T-helper 2 cell treated with Interferon-gamma antibody and Interleukin-4, amounts not matched to agents 5 μg/mL and 100 μg/mL, for 36 hours (primary cell): Measurements from ENCODE around the gene UBE2Q2.
"Not testable (repeated sequence)": the region's sequence is repeated elsewhere in the genome, so short reads cannot be mapped to it uniquely, and the experiment has no call there.

Experiments
- DNase-seq: peaks from one replicate; pipeline ENCODE4 v3.0.0; 2021; ENCODE audit warnings: low spot score
- H3K27ac Mint-ChIP-seq: one replicate; pipeline ENCODE4 v1.8.0; 2021; ENCODE audit warnings: mild to moderate bottlenecking, mixed read lengths
- H3K27me3 Mint-ChIP-seq: one replicate; pipeline ENCODE4 v1.8.0; 2021; ENCODE audit warnings: low read depth, mixed read lengths
- H3K36me3 Mint-ChIP-seq: one replicate; pipeline ENCODE4 v1.8.0; 2021; ENCODE audit warnings: low read depth, mixed read lengths
- H3K4me1 Mint-ChIP-seq: one replicate; pipeline ENCODE4 v1.8.0; 2021; ENCODE audit warnings: low read depth, mixed read lengths
- H3K4me3 Mint-ChIP-seq: one replicate; pipeline ENCODE4 v1.8.0; 2022; ENCODE audit warnings: mild to moderate bottlenecking, moderate library complexity, mixed read lengths
- H3K9me3 Mint-ChIP-seq: one replicate; pipeline ENCODE4 v1.8.0; 2021; ENCODE audit warnings: mixed read lengths

The UBE2Q2 gene

GRCh38 chr15:75842722-75843677 lies at the start of gene UBE2Q2:
Gene UBE2Q2 (plus strand): TSS chr15:75843447. CDS start chr15:75843667, 220 bp downstream.
- H3K36me3 Mint-ChIP-seq, result peaks cover 31% of the 10 kb centered on the region
- peaks cover 18% of the 10 kb centered on the region for H3K27me3 Mint-ChIP-seq
- DNase-seq, result peak; percentile 75
- H3K9me3 Mint-ChIP-seq, result no peaks in the 10 kb centered on the region
- peak within 1 kb of the TSS; percentile 95 for H3K4me3 Mint-ChIP-seq
- peak within 1 kb of the TSS; percentile 91 for H3K27ac Mint-ChIP-seq
- H3K4me1 Mint-ChIP-seq, result peaks cover 46% of the 10 kb centered on the region

DNA sequence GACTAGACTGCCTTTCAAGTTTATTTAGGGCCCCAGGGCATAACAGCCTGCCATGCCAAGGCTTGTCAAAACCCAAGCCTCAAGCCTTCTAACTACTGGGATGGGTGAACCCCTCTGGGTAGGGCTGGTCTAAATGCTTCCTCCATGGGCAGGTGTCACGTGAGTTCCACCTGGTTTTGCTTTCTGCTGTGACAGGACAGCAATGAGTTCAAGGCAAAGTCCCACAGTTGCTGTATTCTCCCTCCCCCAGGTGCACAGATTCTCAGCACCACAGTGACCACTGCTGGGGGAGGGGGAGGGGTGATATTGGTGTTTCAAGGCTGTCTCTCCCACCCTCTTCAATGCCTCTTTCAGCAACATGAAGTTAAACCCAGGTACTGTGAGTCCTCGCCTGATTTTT lies 46.9 kb upstream of the UBE2Q2 start:
- no peak overlapping the region for H3K27ac Mint-ChIP-seq
- H3K4me3 Mint-ChIP-seq, result no peak overlapping the region
- no peaks in the 10 kb centered on the region for H3K36me3 Mint-ChIP-seq
- H3K9me3 Mint-ChIP-seq, result no peaks in the 10 kb centered on the region
- DNase-seq, result no peak
- peaks cover 50% of the 10 kb centered on the region for H3K27me3 Mint-ChIP-seq
- H3K4me1 Mint-ChIP-seq, result peaks cover under 1% of the 10 kb centered on the region

GRCh38 chr15:75797146-75797545 lies 46.1 kb upstream of the UBE2Q2 start:
- H3K36me3 Mint-ChIP-seq, H3K27ac Mint-ChIP-seq, DNase-seq, H3K9me3 Mint-ChIP-seq, H3K4me1 Mint-ChIP-seq, H3K4me3 Mint-ChIP-seq: not testable (repeated sequence)
- peaks cover 57% of the 10 kb centered on the region for H3K27me3 Mint-ChIP-seq

- H3K27me3 Mint-ChIP-seq, result peaks cover 64% of the 10 kb centered on the region
- DNase-seq, result no peak
- H3K9me3 Mint-ChIP-seq, result no peaks in the 10 kb centered on the region
- no peak overlapping the region for H3K4me3 Mint-ChIP-seq
- no peaks in the 10 kb centered on the region for H3K36me3 Mint-ChIP-seq
- H3K27ac Mint-ChIP-seq, result no peak overlapping the region
- H3K4me1 Mint-ChIP-seq, result peaks cover 4% of the 10 kb centered on the region
Measured at GRCh38 chr15:75799190-75799589, 44.1 kb upstream of the UBE2Q2 start.

- not testable (repeated sequence) for H3K9me3 Mint-ChIP-seq, H3K27ac Mint-ChIP-seq, H3K4me1 Mint-ChIP-seq
Measured at GRCh38 chr15:75800409-75800808, 42.8 kb upstream of the UBE2Q2 start.

DNA sequence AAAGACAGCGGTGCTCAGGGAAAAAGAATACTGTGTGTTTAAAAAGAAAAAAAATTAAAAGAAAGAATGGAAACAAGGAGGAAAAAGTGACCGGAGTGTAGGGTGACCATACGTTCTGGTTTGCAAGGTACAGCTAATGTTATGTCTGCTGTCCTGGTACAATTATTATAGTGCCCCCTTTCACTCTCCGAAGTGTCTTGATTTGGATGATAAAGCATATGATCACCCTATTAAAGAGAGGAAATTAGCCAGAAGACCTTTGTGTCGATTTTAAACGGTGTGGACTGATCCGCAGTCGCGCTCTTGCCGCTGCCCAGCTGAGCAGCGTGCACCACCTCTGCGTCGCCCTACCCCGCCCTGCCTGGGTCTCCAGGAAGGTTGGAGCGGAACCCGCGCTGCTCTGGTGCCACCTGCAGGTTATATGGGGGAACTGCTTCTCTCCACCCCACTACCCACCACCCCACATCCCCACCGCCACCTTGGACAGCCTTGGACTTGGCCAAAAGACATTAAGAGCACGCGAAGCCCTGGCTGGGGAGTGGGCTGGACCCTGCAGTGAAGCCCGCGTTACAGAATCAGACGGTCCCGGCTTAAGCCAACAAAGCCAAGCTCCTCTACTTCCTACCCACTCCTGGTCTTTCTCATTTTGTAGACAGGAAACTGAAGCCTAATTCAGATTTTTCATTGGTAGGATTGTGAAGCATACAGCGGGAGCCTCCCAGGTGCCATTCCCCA lies 41.2 kb upstream of the UBE2Q2 start:
- Mint-ChIP-seq H3K27me3 (peaks cover 71% of the 10 kb centered on the region), H3K4me3 (peak overlapping the region; percentile 73), H3K9me3 (no peaks in the 10 kb centered on the region), H3K27ac (no peak overlapping the region), H3K36me3 (no peaks in the 10 kb centered on the region), H3K4me1 (peaks cover 4% of the 10 kb centered on the region)
- DNase-seq, result peak; percentile 70

More at GRCh38 chr15:75800409-75800808, 42.8 kb upstream of the UBE2Q2 start:
- peaks cover 65% of the 10 kb centered on the region for H3K27me3 Mint-ChIP-seq
- not testable (repeated sequence) for DNase-seq, H3K36me3 Mint-ChIP-seq, H3K4me3 Mint-ChIP-seq

DNA sequence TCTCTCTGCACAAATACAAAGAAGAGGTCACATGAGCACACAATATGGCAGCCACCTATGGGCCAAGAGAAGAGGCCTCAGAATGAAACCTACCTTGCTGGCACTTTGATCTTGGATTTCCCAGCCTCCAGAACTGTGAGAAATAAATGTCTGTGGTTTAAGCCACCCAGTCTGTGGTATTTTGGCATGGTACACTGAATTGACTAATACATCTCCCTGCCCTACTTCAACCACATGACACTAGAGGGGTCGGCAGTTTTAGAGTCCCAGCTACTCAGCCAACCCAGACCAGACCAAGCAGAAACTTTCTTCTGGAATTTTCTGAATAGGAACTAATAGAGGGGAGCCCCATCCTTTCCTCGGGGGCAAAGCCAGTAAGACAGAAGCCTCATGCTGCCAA lies 35.8 kb upstream of the UBE2Q2 start:
- not testable (repeated sequence) for H3K4me3 Mint-ChIP-seq, DNase-seq, H3K27ac Mint-ChIP-seq, H3K36me3 Mint-ChIP-seq, H3K9me3 Mint-ChIP-seq, H3K4me1 Mint-ChIP-seq
- peaks cover 38% of the 10 kb centered on the region for H3K27me3 Mint-ChIP-seq

GRCh38 chr15:75808009-75808408 lies 35.2 kb upstream of the UBE2Q2 start:
- not testable (repeated sequence) for H3K27ac Mint-ChIP-seq, H3K4me3 Mint-ChIP-seq, H3K36me3 Mint-ChIP-seq, H3K4me1 Mint-ChIP-seq, H3K9me3 Mint-ChIP-seq, DNase-seq
- peaks cover 36% of the 10 kb centered on the region for H3K27me3 Mint-ChIP-seq

- Mint-ChIP-seq H3K4me1 (peaks cover 3% of the 10 kb centered on the region), H3K4me3 (no peak overlapping the region), H3K27ac (no peak overlapping the region), H3K27me3 (peaks cover 32% of the 10 kb centered on the region), H3K9me3 (no peaks in the 10 kb centered on the region), H3K36me3 (no peaks in the 10 kb centered on the region)
- no peak for DNase-seq
Measured at GRCh38 chr15:75808563-75808962, 34.7 kb upstream of the UBE2Q2 start.

- peaks cover 26% of the 10 kb centered on the region for H3K27me3 Mint-ChIP-seq
- H3K9me3 Mint-ChIP-seq, result no peaks in the 10 kb centered on the region
- no peak overlapping the region for H3K4me3 Mint-ChIP-seq
- H3K4me1 Mint-ChIP-seq, result peaks cover 3% of the 10 kb centered on the region
- no peaks in the 10 kb centered on the region for H3K36me3 Mint-ChIP-seq
- no peak for DNase-seq
- H3K27ac Mint-ChIP-seq, result no peak overlapping the region
Measured at GRCh38 chr15:75809986-75810750, 33.1 kb upstream of the UBE2Q2 start.

DNA sequence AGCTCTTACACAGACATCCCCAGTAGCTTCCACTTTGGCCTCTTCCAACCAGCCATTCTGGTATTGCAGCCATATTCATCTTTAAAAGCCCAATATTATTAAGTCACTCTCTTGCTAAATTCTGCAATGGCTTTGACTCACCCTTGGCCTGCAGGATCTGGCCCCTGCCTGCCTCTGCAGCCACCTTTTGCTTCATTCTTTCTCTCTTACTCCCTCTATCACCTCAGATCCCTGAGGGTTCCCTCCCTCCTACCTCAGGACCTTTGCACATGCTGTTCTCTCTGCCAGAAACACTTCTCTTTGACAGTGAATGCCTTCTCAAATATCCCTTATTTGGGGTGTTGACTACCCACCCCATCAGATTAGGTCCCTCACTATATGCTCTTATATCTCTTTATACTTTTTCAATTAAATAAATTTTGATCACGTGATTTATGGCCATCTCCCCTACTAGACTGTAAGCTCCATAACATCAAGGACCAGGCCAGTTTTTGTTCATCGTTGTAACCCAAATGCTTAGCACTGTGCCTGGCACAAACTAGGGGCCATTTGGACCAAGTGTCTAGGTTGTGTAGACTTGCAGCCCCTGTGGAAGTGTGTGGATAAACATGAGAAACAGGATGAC lies 32.3 kb upstream of the UBE2Q2 start:
- H3K36me3 Mint-ChIP-seq, result no peaks in the 10 kb centered on the region
- no peaks in the 10 kb centered on the region for H3K9me3 Mint-ChIP-seq
- H3K4me1 Mint-ChIP-seq, result peaks cover 3% of the 10 kb centered on the region
- no peak overlapping the region for H3K4me3 Mint-ChIP-seq
- DNase-seq, result no peak
- H3K27ac Mint-ChIP-seq, result no peak overlapping the region
- H3K27me3 Mint-ChIP-seq, result peaks cover 20% of the 10 kb centered on the region

GRCh38 chr15:75811626-75812025 lies 31.6 kb upstream of the UBE2Q2 start:
- Mint-ChIP-seq H3K4me3 (no peak overlapping the region), H3K27ac (no peak overlapping the region), H3K36me3 (no peaks in the 10 kb centered on the region), H3K4me1 (peaks cover 8% of the 10 kb centered on the region), H3K27me3 (peaks cover 14% of the 10 kb centered on the region), H3K9me3 (no peaks in the 10 kb centered on the region)
- DNase-seq, result no peak

GRCh38 chr15:75814794-75815193 lies 28.5 kb upstream of the UBE2Q2 start:
- Mint-ChIP-seq H3K9me3 (no peaks in the 10 kb centered on the region), H3K36me3 (no peaks in the 10 kb centered on the region), H3K4me1 (peaks cover 13% of the 10 kb centered on the region), H3K27me3 (peaks cover 12% of the 10 kb centered on the region), H3K4me3 (no peak overlapping the region), H3K27ac (no peak overlapping the region)
- no peak for DNase-seq
